DMS53 treated with DMSO at 0.1 percent for 48 hours (cell line): ENCODE results near the gene RSL1D1.
"Not testable (repeated sequence)": the region's sequence is repeated elsewhere in the genome, so short reads cannot be mapped to it uniquely, and the experiment has no call there.

ENCODE experiments used
- DNase-seq: peaks from one replicate; lab custom pipeline; 2025; ENCODE audit not compliant: unreplicated experiment; lab: John Stamatoyannopoulos, UW

Gene RSL1D1

GRCh38 chr16:11844499-11844898 lies 6.8 kb downstream of the RSL1D1 start:
- no peak for DNase-seq

GRCh38 chr16:11843861-11844260 lies 7.5 kb downstream of the RSL1D1 start:
- no peak for DNase-seq

GRCh38 chr16:11843206-11843605 lies 8.1 kb downstream of the RSL1D1 start:
- no peak for DNase-seq

GRCh38 chr16:11841026-11841425 lies 10.3 kb downstream of the RSL1D1 start:
- no peak for DNase-seq

- no peak for DNase-seq
Measured at GRCh38 chr16:11836650-11837244, 14.6 kb downstream of the RSL1D1 start.

- DNase-seq: no peak
Measured at GRCh38 chr16:11835891-11836649, 15.3 kb downstream of the RSL1D1 start.

GRCh38 chr16:11835309-11835708 lies 16.0 kb downstream of the RSL1D1 start:
- DNase-seq: no peak

GRCh38 chr16:11833951-11834695 lies 17.2 kb downstream of the RSL1D1 start:
- DNase-seq: no peak

GRCh38 chr16:11828696-11829095 lies 22.6 kb downstream of the RSL1D1 start:
- no peak for DNase-seq

- not testable (repeated sequence) for DNase-seq
Measured at GRCh38 chr16:11825520-11826165, 25.7 kb downstream of the RSL1D1 start.

- no peak for DNase-seq
Measured at GRCh38 chr16:11824362-11824761, 27.0 kb downstream of the RSL1D1 start.

- DNase-seq: not testable (repeated sequence)
Measured at GRCh38 chr16:11823645-11824044, 27.7 kb downstream of the RSL1D1 start.

- no peak for DNase-seq
Measured at GRCh38 chr16:11819798-11820197, 31.5 kb downstream of the RSL1D1 start.

- not testable (repeated sequence) for DNase-seq
Measured at GRCh38 chr16:11818970-11819369, 32.4 kb downstream of the RSL1D1 start.

GRCh38 chr16:11816123-11816522 lies 35.2 kb downstream of the RSL1D1 start:
- DNase-seq: no peak

GRCh38 chr16:11814800-11815199 lies 36.5 kb downstream of the RSL1D1 start:
- DNase-seq: not testable (repeated sequence)

- no peak for DNase-seq
Measured at GRCh38 chr16:11806721-11807120, 44.6 kb downstream of the RSL1D1 start.

GRCh38 chr16:11805556-11805955 lies 45.8 kb downstream of the RSL1D1 start:
- DNase-seq: no peak

- no peak for DNase-seq
Measured at GRCh38 chr16:11801481-11802021, 49.8 kb downstream of the RSL1D1 start.

- no peak for DNase-seq
Measured at GRCh38 chr16:11800382-11800718, 51.0 kb downstream of the RSL1D1 start.
